BLaER1 (cell line): ENCODE measurements around the gene DDX59.

Experiments used
- H3K27ac ChIP-seq: shearing (Covaris generic); formaldehyde crosslinking; 2 replicates; pipeline ENCODE4 v1.8.1; 2022
- H3K27me3 ChIP-seq: shearing (Covaris generic); formaldehyde crosslinking; 2 replicates; pipeline ENCODE4 v1.8.1; 2022
- H3K36me3 ChIP-seq: shearing (Covaris generic); formaldehyde crosslinking; 2 replicates; pipeline ENCODE4 v1.8.1; 2022
- H3K4me1 ChIP-seq: shearing (Covaris generic); formaldehyde crosslinking; 2 replicates; pipeline ENCODE4 v1.8.1; 2022
- H3K4me2 ChIP-seq: shearing (Covaris generic); formaldehyde crosslinking; 2 replicates; pipeline ENCODE4 v1.8.1; 2022
- H3K4me3 ChIP-seq: shearing (Covaris generic); formaldehyde crosslinking; 2 replicates; pipeline ENCODE4 v1.8.1; 2022
- H3K9ac ChIP-seq: shearing (Covaris generic); formaldehyde crosslinking; 2 replicates; pipeline ENCODE4 v1.8.1; 2022
- H3K9me3 ChIP-seq: shearing (Covaris generic); formaldehyde crosslinking; 2 replicates; pipeline ENCODE4 v1.8.1; 2022
- H4K20me1 ChIP-seq: shearing (Covaris generic); formaldehyde crosslinking; 2 replicates; pipeline ENCODE4 v1.8.1; 2022
- Cebpa-rat ChIP-seq: shearing (Covaris generic); IDR thresholded peaks from 2 replicates; pipeline ENCODE4 v1.8.1; 2022

The DDX59 gene

GRCh38 chr1:200694738-200695137 lies 25.0 kb upstream of the DDX59 start:
- no peaks in the 10 kb centered on the region for H3K27me3 ChIP-seq
- no peak overlapping the region for H3K9ac ChIP-seq
- H3K4me3 ChIP-seq: no peak overlapping the region
- H4K20me1 ChIP-seq: no peaks in the 10 kb centered on the region
- no peaks in the 10 kb centered on the region for H3K36me3 ChIP-seq
- no peak for TF ChIP-seq Cebpa-rat
- no peak overlapping the region for H3K27ac ChIP-seq
- H3K9me3 ChIP-seq: no peaks in the 10 kb centered on the region
- no peaks in the 10 kb centered on the region for H3K4me1 ChIP-seq
- H3K4me2 ChIP-seq: no peak overlapping the region

- Histone ChIP-seq H3K9ac (no peak overlapping the region), H3K27ac (no peak overlapping the region)
Measured at GRCh38 chr1:200693327-200693726, 23.6 kb upstream of the DDX59 start.

GRCh38 chr1:200692316-200692715 lies 22.6 kb upstream of the DDX59 start:
- H3K4me2 ChIP-seq: no peak overlapping the region
- no peaks in the 10 kb centered on the region for H3K4me1 ChIP-seq
- H3K36me3 ChIP-seq: no peaks in the 10 kb centered on the region
- no peak overlapping the region for H3K27ac ChIP-seq
- no peaks in the 10 kb centered on the region for H3K27me3 ChIP-seq
- no peaks in the 10 kb centered on the region for H4K20me1 ChIP-seq
- no peak overlapping the region for H3K4me3 ChIP-seq
- H3K9me3 ChIP-seq: no peaks in the 10 kb centered on the region
- no peak for TF ChIP-seq Cebpa-rat
- H3K9ac ChIP-seq: no peak overlapping the region

More at GRCh38 chr1:200693327-200693726, 23.6 kb upstream of the DDX59 start:
- H3K36me3 ChIP-seq: no peaks in the 10 kb centered on the region
- H3K4me2 ChIP-seq: no peak overlapping the region
- H3K9me3 ChIP-seq: no peaks in the 10 kb centered on the region
- no peaks in the 10 kb centered on the region for H4K20me1 ChIP-seq
- no peak for TF ChIP-seq Cebpa-rat
- H3K4me1 ChIP-seq: no peaks in the 10 kb centered on the region
- no peak overlapping the region for H3K4me3 ChIP-seq
- H3K27me3 ChIP-seq: no peaks in the 10 kb centered on the region

GRCh38 chr1:200686620-200687019 lies 16.9 kb upstream of the DDX59 start:
- Histone ChIP-seq H3K4me2 (no peak overlapping the region), H3K36me3 (no peaks in the 10 kb centered on the region), H3K27me3 (no peaks in the 10 kb centered on the region), H3K4me3 (no peak overlapping the region), H3K4me1 (no peaks in the 10 kb centered on the region), H3K27ac (no peak overlapping the region), H3K9ac (no peak overlapping the region), H4K20me1 (no peaks in the 10 kb centered on the region), H3K9me3 (no peaks in the 10 kb centered on the region)
- no peak for TF ChIP-seq Cebpa-rat

GRCh38 chr1:200684015-200684414 lies 14.3 kb upstream of the DDX59 start:
- Histone ChIP-seq H3K27me3 (no peaks in the 10 kb centered on the region), H3K27ac (no peak overlapping the region)

GRCh38 chr1:200683298-200683697 lies 13.6 kb upstream of the DDX59 start:
- Histone ChIP-seq H3K9me3 (no peaks in the 10 kb centered on the region), H3K4me3 (no peak overlapping the region), H3K9ac (no peak overlapping the region), H3K36me3 (no peaks in the 10 kb centered on the region), H3K4me1 (no peaks in the 10 kb centered on the region), H3K27ac (no peak overlapping the region), H3K27me3 (no peaks in the 10 kb centered on the region), H3K4me2 (no peak overlapping the region), H4K20me1 (no peaks in the 10 kb centered on the region)
- TF ChIP-seq Cebpa-rat: no peak

More at GRCh38 chr1:200684015-200684414, 14.3 kb upstream of the DDX59 start:
- no peak for TF ChIP-seq Cebpa-rat
- no peaks in the 10 kb centered on the region for H3K36me3 ChIP-seq
- no peaks in the 10 kb centered on the region for H3K4me1 ChIP-seq
- no peaks in the 10 kb centered on the region for H4K20me1 ChIP-seq
- no peak overlapping the region for H3K4me3 ChIP-seq
- no peak overlapping the region for H3K9ac ChIP-seq
- no peak overlapping the region for H3K4me2 ChIP-seq
- no peaks in the 10 kb centered on the region for H3K9me3 ChIP-seq

- Histone ChIP-seq H3K27ac (no peak overlapping the region), H3K4me3 (no peak overlapping the region), H3K4me2 (no peak overlapping the region), H3K36me3 (no peaks in the 10 kb centered on the region), H4K20me1 (no peaks in the 10 kb centered on the region), H3K9ac (no peak overlapping the region), H3K9me3 (no peaks in the 10 kb centered on the region), H3K4me1 (no peaks in the 10 kb centered on the region), H3K27me3 (no peaks in the 10 kb centered on the region)
- TF ChIP-seq Cebpa-rat: no peak
Measured at GRCh38 chr1:200681231-200681630, 11.5 kb upstream of the DDX59 start.

- Histone ChIP-seq H3K27ac (no peak overlapping the region), H3K4me2 (no peak overlapping the region), H4K20me1 (no peaks in the 10 kb centered on the region), H3K27me3 (no peaks in the 10 kb centered on the region), H3K9me3 (no peaks in the 10 kb centered on the region), H3K4me1 (no peaks in the 10 kb centered on the region), H3K4me3 (no peak overlapping the region), H3K36me3 (no peaks in the 10 kb centered on the region), H3K9ac (no peak overlapping the region)
- no peak for TF ChIP-seq Cebpa-rat
Measured at GRCh38 chr1:200676829-200677228, 7.1 kb upstream of the DDX59 start.

GRCh38 chr1:200675588-200675852 lies 5.8 kb upstream of the DDX59 start:
- Histone ChIP-seq H3K4me3 (no peak overlapping the region), H3K4me2 (no peak overlapping the region), H3K27ac (no peak overlapping the region)

GRCh38 chr1:200674838-200675587 lies 5.3 kb upstream of the DDX59 start:
- no peaks in the 10 kb centered on the region for H3K27me3 ChIP-seq
- H3K9me3 ChIP-seq: no peaks in the 10 kb centered on the region
- H4K20me1 ChIP-seq: no peaks in the 10 kb centered on the region
- H3K4me1 ChIP-seq: peaks cover 11% of the 10 kb centered on the region
- no peak overlapping the region for H3K9ac ChIP-seq
- H3K4me2 ChIP-seq: no peak overlapping the region
- no peak for TF ChIP-seq Cebpa-rat
- no peaks in the 10 kb centered on the region for H3K36me3 ChIP-seq
- H3K27ac ChIP-seq: no peak overlapping the region
- no peak overlapping the region for H3K4me3 ChIP-seq

More at GRCh38 chr1:200675588-200675852, 5.8 kb upstream of the DDX59 start:
- H4K20me1 ChIP-seq: no peaks in the 10 kb centered on the region
- no peaks in the 10 kb centered on the region for H3K27me3 ChIP-seq
- H3K36me3 ChIP-seq: no peaks in the 10 kb centered on the region
- no peak overlapping the region for H3K9ac ChIP-seq
- no peaks in the 10 kb centered on the region for H3K9me3 ChIP-seq
- TF ChIP-seq Cebpa-rat: no peak
- peaks cover 10% of the 10 kb centered on the region for H3K4me1 ChIP-seq
